Measurements from ENCODE around the gene IGF1.

IGF1 gene

DNA sequence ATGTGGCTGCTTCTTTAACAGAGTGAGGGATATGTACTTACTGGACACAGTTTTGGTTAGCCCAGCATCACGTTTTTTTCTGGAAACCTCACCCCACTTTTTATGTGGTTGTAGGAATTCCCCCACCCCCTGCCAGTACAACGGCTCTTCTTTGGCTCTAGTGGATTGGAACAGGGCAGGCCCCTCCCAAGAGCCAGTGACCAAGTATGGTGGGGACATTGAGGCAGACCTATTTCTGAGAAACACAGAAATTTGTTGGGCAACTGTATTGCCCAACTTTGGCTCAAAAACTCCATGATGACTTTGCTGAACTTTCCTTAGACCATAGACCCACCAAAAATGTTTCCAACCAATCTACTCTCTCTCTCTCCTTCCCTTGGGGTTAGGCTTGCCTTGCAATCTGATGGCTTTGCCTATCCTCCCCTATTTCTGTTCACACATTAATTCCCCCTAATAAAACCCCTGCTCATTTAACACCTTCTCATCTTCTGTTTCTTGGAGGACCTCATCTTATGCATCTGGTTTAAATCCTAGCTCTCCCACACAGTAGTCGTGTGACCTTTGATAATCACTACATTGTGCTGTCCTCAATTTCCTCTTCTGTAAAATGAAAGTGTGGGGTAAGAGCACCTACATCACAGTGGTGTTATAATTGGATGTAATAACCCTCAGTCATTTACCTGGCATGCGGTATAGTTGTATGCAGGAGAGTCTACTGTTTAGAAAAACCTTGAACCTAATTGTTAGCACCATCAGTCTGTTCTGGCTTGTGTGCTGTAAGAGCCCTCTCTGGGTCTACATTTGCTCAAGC lies 71.7 kb downstream of the IGF1 start:
- no peak for DNase-seq
- in situ Hi-C loops (cut with MboI; ENCODE audit: low pct_unique_long_range_greater_than_20kb, low sequenced_read_pairs): no loop called here

DNA sequence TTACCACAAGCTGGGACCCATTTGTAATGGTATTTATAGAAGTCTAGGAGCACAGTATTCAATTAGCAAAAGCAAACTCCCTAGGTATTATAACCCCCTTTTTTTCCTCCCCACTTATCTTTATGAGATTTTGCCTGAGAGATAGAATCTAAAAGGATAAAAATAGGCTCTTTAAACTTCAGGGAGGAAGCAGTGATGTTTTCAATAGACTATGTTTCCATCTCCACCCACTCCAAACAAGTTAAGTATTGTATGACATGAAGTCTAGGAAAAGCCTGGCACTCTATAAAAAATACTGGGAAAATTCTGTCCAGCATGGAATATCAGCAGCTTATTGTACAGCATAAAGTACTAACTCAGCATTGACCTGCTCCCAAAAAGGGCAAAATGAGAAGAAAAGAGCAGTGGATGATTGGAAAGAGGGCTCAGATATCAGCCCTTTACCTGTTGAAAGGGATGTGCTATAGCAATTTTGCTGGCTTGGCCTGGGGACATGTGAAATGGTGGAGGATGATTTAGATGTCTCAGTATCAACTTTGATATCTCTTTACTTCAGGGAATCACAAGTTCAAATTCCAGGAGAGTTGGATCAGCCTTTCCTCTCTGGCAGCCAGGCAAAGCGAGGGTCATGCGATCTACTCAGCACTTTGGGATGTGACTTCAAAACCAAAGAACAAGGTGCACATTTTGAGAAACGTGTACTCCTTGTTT lies 72.4 kb downstream of the IGF1 start:
- in situ Hi-C loops (cut with MboI; ENCODE audit: low pct_unique_long_range_greater_than_20kb, low sequenced_read_pairs): no loop called here
- no peak for DNase-seq

DNA sequence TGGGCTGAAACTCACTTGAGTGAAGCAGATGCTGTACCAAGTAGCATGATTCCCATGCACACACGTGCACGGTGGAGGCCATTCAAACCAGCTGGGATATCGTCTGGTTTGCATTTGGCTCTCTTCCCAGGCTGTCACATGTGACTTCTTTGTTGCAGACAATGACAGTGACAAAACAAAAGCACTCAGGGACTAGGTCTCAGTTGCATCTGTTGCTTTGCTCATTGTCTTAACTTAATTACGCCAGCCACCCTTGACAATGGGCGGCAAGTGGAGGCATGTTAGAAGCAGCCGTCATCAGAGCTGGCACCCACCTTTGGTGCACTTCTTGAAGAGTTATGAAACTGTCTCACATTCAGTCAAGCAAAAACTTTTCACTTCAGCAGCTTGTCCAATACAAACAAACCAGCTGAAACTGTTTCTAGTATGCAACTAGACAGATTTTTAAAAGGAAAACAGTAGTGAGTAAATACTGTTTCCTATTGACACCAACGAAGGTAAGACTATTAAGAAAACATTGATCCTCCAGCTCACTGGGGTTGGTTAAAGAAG lies 74.3 kb downstream of the IGF1 start:
- in situ Hi-C loops (cut with MboI; ENCODE audit: low pct_unique_long_range_greater_than_20kb, low sequenced_read_pairs): no loop called here

DNA sequence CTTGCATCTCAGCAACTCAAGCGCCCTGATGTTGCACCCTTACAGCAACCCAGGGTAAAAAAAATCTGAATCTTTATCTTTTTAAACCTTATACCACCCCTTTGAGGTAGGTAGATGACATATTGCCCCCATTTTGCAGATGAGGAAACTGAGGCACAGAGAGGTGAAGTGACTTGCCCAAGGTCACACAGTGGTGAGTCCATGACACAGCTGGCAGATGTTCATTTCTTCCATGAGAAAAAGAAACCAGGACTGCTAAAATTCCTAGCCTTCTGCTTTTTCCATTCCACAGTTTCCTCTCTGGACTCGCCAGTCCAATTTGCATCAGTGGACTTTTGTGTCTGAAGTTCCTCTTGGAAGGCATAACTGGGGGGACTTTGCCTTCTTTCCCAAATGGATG lies 79.3 kb downstream of the IGF1 start:
- no peak for DNase-seq
- in situ Hi-C loops (cut with MboI; ENCODE audit: low pct_unique_long_range_greater_than_20kb, low sequenced_read_pairs): no loop called here

More for the DNA sequence above, 74.3 kb downstream of the IGF1 start:
- no peak for DNase-seq

DNA sequence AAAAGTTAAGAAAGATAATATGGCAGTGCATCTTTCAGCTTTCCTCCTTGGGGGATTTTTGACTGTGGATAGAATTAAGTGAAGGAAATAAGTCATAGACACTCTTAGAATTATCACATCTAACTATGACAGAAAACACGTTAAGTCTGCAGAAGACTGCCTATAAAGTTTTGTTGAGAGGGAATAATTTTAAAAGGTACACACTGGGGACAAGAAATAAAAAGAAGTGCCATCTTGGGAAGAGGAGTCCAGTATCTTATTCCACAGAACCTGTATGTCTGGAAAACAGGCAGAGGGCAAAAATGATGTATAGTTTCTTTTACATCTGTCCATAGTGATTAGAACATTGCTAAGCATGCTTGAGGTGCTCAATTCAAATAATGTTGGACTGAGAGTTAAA lies 80.7 kb downstream of the IGF1 start:
- no peak for DNase-seq
- in situ Hi-C loops (cut with MboI; ENCODE audit: low pct_unique_long_range_greater_than_20kb, low sequenced_read_pairs): no loop called here

DNA sequence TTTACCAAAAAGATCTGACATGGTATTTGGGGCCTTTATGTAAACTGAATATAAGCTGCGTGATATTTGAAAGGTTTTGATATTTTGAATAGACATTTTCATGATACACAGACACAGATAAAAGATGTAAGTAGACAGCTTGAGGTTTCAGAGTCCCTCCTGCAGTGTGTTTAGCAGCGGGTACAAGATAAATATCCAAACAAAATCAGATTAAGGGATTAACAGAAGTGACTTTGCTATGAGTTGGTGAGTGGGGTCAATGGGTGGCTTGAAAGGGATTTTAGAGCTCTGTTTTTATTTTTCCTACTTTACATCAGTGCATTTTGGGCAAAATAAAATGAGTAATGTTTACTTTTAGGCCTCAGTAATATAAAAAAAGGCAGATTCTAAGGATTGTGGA lies 84.1 kb downstream of the IGF1 start:
- in situ Hi-C loops (cut with MboI; ENCODE audit: low pct_unique_long_range_greater_than_20kb, low sequenced_read_pairs): no loop called here
- DNase-seq: no peak

DNA sequence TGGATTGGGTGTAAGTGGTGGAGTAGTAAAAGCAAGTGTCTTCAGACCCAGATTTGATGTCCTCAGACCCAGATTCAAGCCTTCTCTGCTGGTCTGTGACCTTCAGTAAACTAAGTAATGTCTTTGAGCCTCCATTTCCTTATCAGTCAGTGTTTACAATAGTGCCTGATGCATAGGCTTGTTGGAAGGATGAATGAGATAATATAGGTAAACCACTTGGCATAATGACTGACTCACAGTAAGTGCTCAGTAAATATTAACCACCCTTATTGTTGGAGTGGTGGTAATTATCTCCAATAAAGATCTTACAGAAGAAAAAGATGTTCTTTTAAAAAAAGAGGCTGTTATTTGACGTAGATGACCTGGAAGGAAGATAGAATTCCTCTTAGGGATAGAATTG lies 86.2 kb downstream of the IGF1 start:
- no peak for DNase-seq
- in situ Hi-C loops (cut with MboI; ENCODE audit: low pct_unique_long_range_greater_than_20kb, low sequenced_read_pairs): no loop called here

DNA sequence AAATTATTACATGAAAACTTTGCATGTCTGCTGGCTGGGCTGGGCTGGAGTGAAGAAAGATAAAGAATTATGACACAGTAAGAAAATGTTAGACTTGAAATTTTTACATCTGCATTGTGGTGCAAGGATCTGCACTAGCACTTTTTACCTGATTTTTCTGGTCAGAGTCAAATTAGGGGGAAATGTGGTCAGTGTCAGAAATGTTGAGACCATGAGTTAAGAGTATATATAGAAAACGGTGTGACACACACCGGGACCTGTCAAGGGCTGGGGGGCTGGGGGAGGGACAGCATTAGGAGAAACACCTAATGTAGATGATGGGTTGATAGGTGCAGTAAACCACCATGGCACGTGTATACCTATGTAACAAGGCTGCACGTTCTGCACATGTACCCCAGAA lies 90.3 kb downstream of the IGF1 start:
- no peak for DNase-seq
- in situ Hi-C loops (cut with MboI; ENCODE audit: low pct_unique_long_range_greater_than_20kb, low sequenced_read_pairs): no loop called here

DNA sequence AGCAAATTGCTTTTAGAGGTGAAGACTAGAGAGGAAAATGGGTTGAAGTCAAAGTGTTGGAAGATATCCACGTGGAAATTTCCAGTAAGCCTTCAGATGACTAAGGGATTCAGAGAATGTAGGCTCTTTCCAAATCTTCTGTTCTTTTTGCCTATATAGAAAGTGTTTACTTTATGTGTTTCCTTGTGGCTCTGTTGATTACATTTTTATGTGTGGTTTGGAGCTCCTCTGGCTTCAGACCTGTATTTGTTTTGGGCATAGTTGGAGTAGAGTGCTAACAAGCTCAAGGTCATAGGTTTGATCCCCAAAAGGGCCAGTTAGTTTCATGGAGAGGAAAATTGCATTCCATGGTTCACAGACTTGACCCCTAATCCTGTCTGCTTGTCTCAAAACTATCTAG lies 91.9 kb downstream of the IGF1 start:
- in situ Hi-C loops (cut with MboI; ENCODE audit: low pct_unique_long_range_greater_than_20kb, low sequenced_read_pairs): no loop called here
- no peak for DNase-seq

DNA sequence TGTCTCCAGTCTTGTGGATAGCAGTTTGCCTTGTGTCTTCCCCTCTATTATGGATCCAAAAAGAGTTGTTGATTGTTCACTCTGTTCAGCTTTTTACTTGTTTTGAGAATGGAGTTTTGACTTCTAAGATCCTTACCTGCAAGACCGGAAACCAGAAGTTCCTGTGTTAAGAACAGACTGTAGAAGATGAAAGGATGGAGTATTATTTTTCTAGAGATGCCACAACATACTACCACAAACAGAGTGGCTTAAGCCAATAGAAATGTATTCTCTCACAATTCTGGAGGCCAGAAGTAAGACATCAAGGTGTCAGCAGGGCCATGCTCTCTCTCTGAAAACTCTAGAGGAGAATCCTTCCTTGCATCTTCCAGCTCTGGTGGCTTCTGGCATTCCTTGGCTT lies 95.0 kb downstream of the IGF1 start:
- in situ Hi-C loops (cut with MboI; ENCODE audit: low pct_unique_long_range_greater_than_20kb, low sequenced_read_pairs): no loop called here
- no peak for DNase-seq

DNA sequence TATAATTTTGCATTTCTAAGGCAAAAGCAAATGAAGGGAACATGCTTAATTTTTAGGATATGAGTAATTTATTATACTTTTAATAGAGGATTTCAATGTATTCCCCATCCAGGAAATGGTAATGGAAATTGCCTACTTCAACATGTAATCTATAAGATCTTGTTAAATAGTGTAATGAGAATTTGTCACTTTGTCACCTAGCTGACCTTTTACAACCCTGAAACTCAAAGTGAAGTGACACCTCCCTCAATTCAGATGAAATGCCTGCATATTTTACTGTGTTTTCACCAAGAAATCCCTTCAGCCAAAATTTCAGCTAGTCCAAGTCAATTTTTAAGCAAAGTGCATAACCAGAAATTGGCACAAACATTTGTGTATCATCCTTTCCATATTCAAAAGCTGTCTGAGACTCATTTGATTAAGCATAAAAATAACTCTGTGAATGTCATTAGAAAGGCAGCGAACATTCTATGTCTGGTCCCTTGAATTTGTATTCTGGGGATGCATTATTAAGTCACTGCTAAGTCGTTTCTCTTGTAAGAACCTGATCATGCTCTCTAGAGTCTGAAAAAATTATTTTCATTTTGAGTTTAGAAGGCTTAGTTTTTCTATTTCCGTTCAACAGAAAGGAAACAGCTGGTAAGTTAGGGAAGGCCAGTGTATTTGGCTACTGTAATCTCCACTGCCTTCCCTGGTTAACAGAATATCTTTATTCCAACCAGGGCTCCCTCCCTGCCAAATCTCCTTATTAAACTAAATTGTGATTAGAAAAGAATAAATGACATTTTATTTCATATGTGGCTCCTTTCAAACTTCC lies 100.8 kb downstream of the IGF1 start:
- no peak for DNase-seq
- in situ Hi-C loops (cut with MboI; ENCODE audit: low pct_unique_long_range_greater_than_20kb, low sequenced_read_pairs): no loop called here

DNA sequence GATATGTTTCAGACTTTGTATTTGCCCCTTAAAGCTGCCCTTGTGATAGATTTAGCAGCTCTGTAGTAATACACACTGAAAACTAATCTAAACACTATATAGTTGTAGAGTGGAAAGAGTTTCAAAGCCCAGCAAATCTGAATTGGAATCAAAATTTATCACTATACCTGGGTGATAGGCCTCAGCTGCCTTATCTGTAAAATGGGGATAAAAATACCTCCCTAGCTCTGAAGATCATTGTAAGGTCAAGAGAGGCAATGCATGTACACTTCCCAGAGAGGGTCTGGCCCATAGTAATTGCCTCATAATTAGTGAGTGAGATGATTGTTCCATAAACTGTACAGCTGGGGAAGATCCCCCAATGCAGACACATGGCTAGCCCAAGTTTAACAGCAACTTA lies 103.6 kb downstream of the IGF1 start:
- in situ Hi-C loops (cut with MboI; ENCODE audit: low pct_unique_long_range_greater_than_20kb, low sequenced_read_pairs): no loop called here
- DNase-seq: no peak

DNA sequence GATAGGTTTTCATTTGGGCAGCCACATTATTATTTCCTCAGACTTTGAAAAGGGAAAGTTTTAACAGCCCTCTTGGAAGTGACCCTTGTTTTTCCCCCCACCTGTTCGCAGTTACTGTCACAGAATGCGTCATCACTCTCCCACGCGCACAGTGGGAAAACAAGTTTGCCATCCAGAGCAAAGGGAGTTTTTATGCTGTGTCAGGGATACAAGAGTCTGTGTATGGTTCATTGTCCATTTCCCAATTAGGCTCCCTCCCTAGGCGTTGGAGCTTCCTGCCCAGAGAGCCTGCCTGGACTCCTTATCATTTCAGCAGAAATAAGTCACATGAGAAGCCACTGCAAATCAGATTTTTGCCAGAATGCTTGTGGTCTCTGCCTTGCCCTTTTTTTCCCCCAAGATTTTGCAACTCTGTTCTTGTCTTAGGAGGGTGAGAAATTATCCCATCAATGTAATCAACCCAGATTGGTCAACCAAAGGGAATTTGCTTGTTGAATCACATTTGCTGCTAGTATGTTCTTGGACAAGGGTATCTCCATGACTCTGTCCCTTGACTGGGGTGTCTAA lies 104.1 kb downstream of the IGF1 start:
- in situ Hi-C loops (cut with MboI; ENCODE audit: low pct_unique_long_range_greater_than_20kb, low sequenced_read_pairs): no loop called here
- DNase-seq: no peak

DNA sequence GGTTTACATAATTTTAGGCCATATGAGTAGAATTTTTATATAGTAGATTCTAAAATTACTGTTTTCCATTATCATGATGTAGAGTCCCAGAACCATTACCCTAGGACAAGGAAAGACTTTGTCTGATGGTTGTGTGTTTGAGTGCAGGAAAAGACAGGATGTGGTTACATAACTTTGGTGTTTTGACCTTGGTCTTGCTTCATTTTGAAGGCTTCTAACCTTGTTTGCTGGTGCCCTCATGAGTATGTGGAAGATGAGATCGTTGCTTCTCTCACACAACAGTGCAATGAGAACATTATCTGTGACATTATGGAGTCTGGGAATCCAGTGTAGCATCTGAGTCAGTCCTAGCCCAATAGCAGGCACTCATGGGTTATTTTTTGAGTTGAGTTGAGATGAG lies 106.2 kb downstream of the IGF1 start:
- DNase-seq: no peak
- in situ Hi-C loops (cut with MboI; ENCODE audit: low pct_unique_long_range_greater_than_20kb, low sequenced_read_pairs): no loop called here

DNA sequence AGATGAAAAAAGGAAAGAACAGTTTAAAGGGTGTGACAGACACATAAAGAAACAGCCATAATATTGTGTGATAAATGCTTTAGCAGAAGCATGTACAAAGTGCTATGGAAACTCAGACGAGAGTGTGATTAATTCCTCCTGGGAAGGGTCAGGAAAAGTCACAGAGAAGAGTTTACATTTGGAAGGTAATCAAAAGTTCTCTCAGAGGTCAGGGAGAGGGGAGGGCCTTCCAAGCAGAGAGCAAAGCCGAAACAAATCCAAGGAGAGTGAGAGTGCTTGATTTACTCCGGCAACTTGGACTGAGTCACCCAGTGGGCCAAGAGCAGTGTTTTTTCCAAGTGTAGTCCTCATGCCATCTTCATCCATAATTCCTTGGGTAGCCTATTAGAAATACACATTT lies 108.3 kb downstream of the IGF1 start:
- no peak for DNase-seq
- in situ Hi-C loops (cut with MboI; ENCODE audit: low pct_unique_long_range_greater_than_20kb, low sequenced_read_pairs): no loop called here

DNA sequence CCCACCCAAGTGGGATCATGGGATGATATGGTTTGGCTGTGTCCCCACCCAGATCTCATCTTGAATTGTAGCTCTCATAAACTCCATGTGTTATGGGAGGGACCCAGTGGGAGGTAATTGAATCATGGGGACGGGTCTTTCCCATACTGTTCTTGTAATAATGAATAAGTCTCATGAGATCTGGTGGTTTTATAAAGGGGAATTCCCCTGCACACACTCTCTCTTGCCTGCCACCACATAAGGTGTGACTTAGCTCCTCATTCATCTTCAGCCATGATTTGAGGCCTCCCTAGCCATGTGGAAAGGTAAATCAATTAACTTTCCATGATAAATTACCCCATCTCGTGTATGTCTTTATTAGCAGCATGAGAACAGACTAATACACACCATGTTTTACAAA lies 109.2 kb downstream of the IGF1 start:
- DNase-seq: no peak
- in situ Hi-C loops (cut with MboI; ENCODE audit: low pct_unique_long_range_greater_than_20kb, low sequenced_read_pairs): no loop called here

DNA sequence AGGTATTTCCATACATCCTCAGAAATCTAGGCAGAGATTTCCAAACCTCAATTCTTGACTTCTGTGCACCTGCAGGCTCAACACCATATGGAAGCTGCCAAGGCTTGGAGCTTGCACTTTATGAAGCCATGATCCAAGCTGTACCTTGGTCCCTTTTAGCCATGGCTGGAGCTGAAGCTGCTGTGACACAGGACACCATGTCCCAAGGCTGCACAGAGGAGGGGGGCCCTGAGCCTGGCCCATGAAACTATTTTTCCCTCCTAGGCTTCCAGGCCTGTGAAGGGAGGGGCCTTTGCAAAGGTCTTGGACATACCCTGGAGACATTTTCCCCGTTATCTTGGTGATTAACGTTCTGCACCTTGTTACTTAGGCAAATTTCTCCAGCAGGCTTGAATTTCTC lies 110.5 kb downstream of the IGF1 start:
- in situ Hi-C loops (cut with MboI; ENCODE audit: low pct_unique_long_range_greater_than_20kb, low sequenced_read_pairs): no loop called here
- DNase-seq: no peak

DNA sequence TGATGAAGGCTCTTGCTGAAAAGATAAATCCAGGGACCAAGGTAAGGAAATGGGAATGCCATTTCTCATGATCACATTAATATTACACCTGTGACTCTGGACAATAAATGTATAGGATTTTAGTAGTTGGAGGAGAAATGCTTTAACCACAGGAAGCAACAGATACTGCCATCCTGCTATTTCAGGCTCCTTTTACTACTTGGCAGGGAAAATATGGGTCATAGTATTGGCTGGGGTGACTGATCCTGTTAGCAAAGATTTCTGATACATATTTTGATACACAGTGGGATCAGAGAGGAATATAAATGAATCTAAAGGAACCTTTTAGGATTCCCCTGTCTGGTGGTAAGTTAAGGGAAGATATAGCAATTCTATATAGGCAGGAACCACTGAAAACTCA lies 115.0 kb downstream of the IGF1 start:
- no peak for DNase-seq
- in situ Hi-C loops (cut with MboI; ENCODE audit: low pct_unique_long_range_greater_than_20kb, low sequenced_read_pairs): no loop called here

DNA sequence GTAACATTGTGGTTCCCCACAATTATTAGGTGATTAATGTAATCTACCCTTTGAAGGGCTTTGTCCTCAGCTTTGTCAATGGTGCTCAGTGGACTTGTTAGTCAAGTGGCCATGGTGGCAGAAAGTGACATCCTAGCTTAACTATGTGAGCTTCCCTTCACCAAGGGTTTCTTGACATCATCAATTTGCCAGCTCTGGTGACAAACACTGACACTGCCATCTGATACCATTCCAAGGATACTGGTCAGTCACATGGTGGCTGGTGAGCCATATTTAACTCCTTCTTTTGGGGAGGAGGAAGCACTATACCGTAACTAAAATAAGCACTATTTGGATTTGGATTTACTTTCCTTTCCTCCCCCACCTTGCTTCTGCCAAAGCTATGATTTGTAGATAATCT lies 115.7 kb downstream of the IGF1 start:
- no peak for DNase-seq
- in situ Hi-C loops (cut with MboI; ENCODE audit: low pct_unique_long_range_greater_than_20kb, low sequenced_read_pairs): no loop called here

DNA sequence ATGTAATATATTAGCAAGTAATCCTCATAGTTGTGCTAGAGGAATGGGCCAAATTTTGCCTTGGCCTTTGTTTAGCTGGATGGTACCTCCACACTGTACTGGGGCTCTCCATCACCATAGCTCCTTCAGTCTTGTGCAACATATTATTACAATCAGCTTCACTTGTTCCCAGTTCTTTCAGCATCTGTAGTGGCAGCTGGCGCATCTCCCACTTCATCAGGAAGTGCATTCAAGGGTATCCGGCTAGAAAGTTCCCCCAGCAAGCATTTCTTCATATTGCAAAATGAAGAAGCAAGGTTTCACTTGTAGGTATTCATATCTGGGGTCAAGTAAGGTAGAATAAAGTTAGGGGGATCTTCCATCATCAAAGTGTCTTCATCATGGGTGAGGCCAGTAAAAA lies 123.7 kb downstream of the IGF1 start:
- no peak for DNase-seq
- in situ Hi-C loops (cut with MboI; ENCODE audit: low pct_unique_long_range_greater_than_20kb, low sequenced_read_pairs): no loop called here
